Mesenchymal stem cell (in vitro differentiated cells and primary cell): ENCODE results near the gene DDX42.

Source experiments
- DNase-seq: peaks from one replicate; pipeline ENCODE4 v3.0.0-alpha.2; 2013
- H2AFZ ChIP-seq: one replicate; pipeline ENCODE4 v1.6.1; 2013; ENCODE audit warnings: low read depth, mild to moderate bottlenecking, control low read depth, inconsistent platforms, low read length, moderate library complexity
- H2AK5ac ChIP-seq: 2 replicates; pipeline ENCODE4 v1.6.1; 2013; ENCODE audit warnings: low read length, moderate library complexity, mild to moderate bottlenecking, inconsistent platforms; ENCODE audit not compliant: severe bottlenecking
- H2BK120ac ChIP-seq: one replicate; pipeline ENCODE4 v1.6.1; 2013; ENCODE audit warnings: low read depth, mild to moderate bottlenecking, inconsistent platforms, low read length, moderate library complexity
- H2BK12ac ChIP-seq, 2 experiments: one replicate each; pipeline ENCODE4 v1.6.1; 2013; ENCODE audit warnings: inconsistent platforms in 2 of 2, low read length in 2 of 2, mild to moderate bottlenecking in 2 of 2, moderate library complexity in 2 of 2, control low read depth in 1 of 2
- H2BK15ac ChIP-seq: one replicate; pipeline ENCODE4 v1.6.1; 2013; ENCODE audit warnings: mild to moderate bottlenecking, low read depth, inconsistent platforms; ENCODE audit not compliant: poor library complexity, severe bottlenecking
- H2BK5ac ChIP-seq: 2 replicates; pipeline ENCODE4 v1.6.1; 2013; ENCODE audit warnings: low read depth, mild to moderate bottlenecking, low read length, control low read depth, inconsistent platforms; ENCODE audit not compliant: poor library complexity, severe bottlenecking
- H3K14ac ChIP-seq, 2 experiments: one replicate each; pipeline ENCODE4 v1.6.1; 2013; ENCODE audit warnings: inconsistent platforms in 2 of 2, low read length in 2 of 2, control low read depth in 1 of 2, mild to moderate bottlenecking in 1 of 2, moderate library complexity in 1 of 2
- H3K18ac ChIP-seq, 2 experiments: one replicate each; pipeline ENCODE4 v1.6.1; 2013; ENCODE audit warnings: inconsistent platforms in 2 of 2, low read length in 2 of 2, control low read depth in 1 of 2, low read depth in 1 of 2, mild to moderate bottlenecking in 1 of 2
- H3K23ac ChIP-seq, 2 experiments: one replicate each; pipeline ENCODE4 v1.6.1; 2013; ENCODE audit warnings: inconsistent platforms in 2 of 2, low read length in 2 of 2, mild to moderate bottlenecking in 2 of 2, moderate library complexity in 2 of 2, control low read depth in 1 of 2
- H3K27ac ChIP-seq: 2 replicates; pipeline ENCODE4 v1.5.1; 2013; ENCODE audit warnings: mild to moderate bottlenecking, moderate library complexity, low read length, control low read depth, inconsistent platforms; ENCODE audit not compliant: poor library complexity, severe bottlenecking
- H3K27me3 ChIP-seq, 2 experiments: 2 replicates each; pipeline versions ENCODE4 v1.6.1 to v1.7.0; 2013; ENCODE audit warnings: low read length in 2 of 2, mild to moderate bottlenecking in 2 of 2, moderate library complexity in 2 of 2, control low read depth in 1 of 2, inconsistent platforms in 1 of 2; ENCODE audit not compliant: control insufficient read depth in 1 of 2, insufficient read depth in 1 of 2
- H3K36me3 ChIP-seq, 2 experiments: 2 replicates each; pipeline versions ENCODE4 v1.6.1 to v1.7.0; 2013; ENCODE audit warnings: low read length in 2 of 2, control low read depth in 1 of 2, inconsistent platforms in 1 of 2, low read depth in 1 of 2, mild to moderate bottlenecking in 1 of 2; ENCODE audit not compliant: insufficient read depth in 2 of 2, control insufficient read depth in 1 of 2
- H3K4ac ChIP-seq, 2 experiments: one replicate each; pipeline ENCODE4 v1.6.1; 2013; ENCODE audit warnings: inconsistent platforms in 2 of 2, low read length in 2 of 2, mild to moderate bottlenecking in 2 of 2, moderate library complexity in 2 of 2, control low read depth in 1 of 2, low read depth in 1 of 2
- H3K4me1 ChIP-seq: 2 replicates; pipeline ENCODE4 v1.6.1; 2013; ENCODE audit warnings: low read depth, low read length, control low read depth; ENCODE audit not compliant: control insufficient read depth, insufficient read depth
- H3K4me2 ChIP-seq: 2 replicates; pipeline ENCODE4 v1.6.1; 2013; ENCODE audit warnings: low read length, mild to moderate bottlenecking, inconsistent platforms; ENCODE audit not compliant: poor library complexity, severe bottlenecking
- H3K4me3 ChIP-seq, 2 experiments: 2 replicates each; pipeline versions ENCODE4 v1.5.1 to v1.7.0; 2013; ENCODE audit warnings: low read length in 2 of 2, mild to moderate bottlenecking in 2 of 2, control low read depth in 1 of 2, low read depth in 1 of 2; ENCODE audit not compliant: insufficient read depth in 1 of 2
- H3K79me1 ChIP-seq: replicated peaks from 2 replicates; pipeline ENCODE4 v1.6.1; 2013; ENCODE audit warnings: mild to moderate bottlenecking, control low read depth, low read length, inconsistent platforms; ENCODE audit not compliant: poor library complexity, severe bottlenecking
- H3K9ac ChIP-seq: 2 replicates; pipeline ENCODE4 v1.7.0; 2013; ENCODE audit warnings: mild to moderate bottlenecking, low read length, moderate library complexity
- H3K9me3 ChIP-seq: 2 replicates; pipeline ENCODE4 v1.7.0; 2013; ENCODE audit warnings: mild to moderate bottlenecking, low read length; ENCODE audit not compliant: control insufficient read depth
- H4K8ac ChIP-seq: one replicate; pipeline ENCODE4 v1.6.1; 2013; ENCODE audit warnings: inconsistent platforms, mild to moderate bottlenecking, low read length, moderate library complexity
- H4K91ac ChIP-seq: one replicate; pipeline ENCODE4 v1.6.1; 2013; ENCODE audit warnings: mild to moderate bottlenecking, low read length, inconsistent platforms
- WGBS: methylation state at CpG from one replicate; pipeline ENCODE4 v1.1.7; 2013; ENCODE audit warnings: mixed read lengths; 5-methylcytosine and 5-hydroxymethylcytosine counted together

The DDX42 gene

DNA sequence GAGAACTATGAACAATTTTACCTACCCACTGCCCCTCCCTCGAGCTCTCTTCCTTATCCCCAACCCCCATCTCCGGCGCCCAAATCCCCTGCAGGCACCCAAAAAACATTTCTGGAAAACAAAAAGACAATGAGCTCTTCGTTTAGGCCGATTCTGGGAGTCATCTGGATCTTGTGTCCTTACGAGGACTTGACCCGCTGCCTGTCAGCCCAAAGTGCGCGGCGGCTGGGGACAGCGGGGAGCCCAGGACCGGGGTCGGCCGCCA is 32.9 kb upstream of the DDX42 start:
- Histone ChIP-seq H3K23ac (peak overlapping the region in 1 of 2 experiments; percentile 89), H3K18ac (peak overlapping the region; percentile 89 to 96), H3K9me3 (no peaks in the 10 kb centered on the region), H2AFZ (peak overlapping the region; percentile 97), H3K4me3 (peak overlapping the region; percentile 90), H3K14ac (peak overlapping the region in 1 of 2 experiments; percentile 37), H3K27me3 (no peaks in the 10 kb centered on the region), H2AK5ac (no peak overlapping the region), H3K79me1 (peaks cover 6% of the 10 kb centered on the region), H2BK120ac (peak overlapping the region; percentile 79), H3K4ac (peak overlapping the region; percentile 19 to 46), H2BK12ac (no peak overlapping the region), H2BK15ac (peak overlapping the region; percentile 100), H2BK5ac (peak overlapping the region; percentile 84), H3K9ac (peak overlapping the region; percentile 96), H3K27ac (peak overlapping the region; percentile 88), H3K4me1 (peaks cover 5% of the 10 kb centered on the region), H3K4me2 (peak overlapping the region; percentile 60), H4K91ac (no peak overlapping the region), H3K36me3 (peaks cover 0 to 19% of the 10 kb centered on the region in 2 experiments), H4K8ac (peak overlapping the region; percentile 84)
- WGBS: 1% methylated on average over 14 of the region's 14 CpGs
- no peak for DNase-seq

GRCh38 chr17:63741408-63742173 is 32.4 kb upstream of the DDX42 start, which contains the start of gene STRADA:
Gene STRADA (minus strand): TSS chr17:63741799. CDS start chr17:63728369, 13,430 bp downstream.
- Histone ChIP-seq H3K27ac (peak within 1 kb of the TSS; percentile 88), H3K4me3 (peak within 1 kb of the TSS; percentile 90), H3K18ac (peak within 1 kb of the TSS; percentile 89 to 96), H2BK15ac (peak within 1 kb of the TSS; percentile 100), H3K79me1 (peaks cover 6% of the 10 kb centered on the region), H3K4me2 (peak within 1 kb of the TSS; percentile 84), H2BK5ac (peak within 1 kb of the TSS; percentile 84), H3K9me3 (no peaks in the 10 kb centered on the region), H3K36me3 (peaks cover 0 to 25% of the 10 kb centered on the region in 2 experiments), H3K23ac (peak within 1 kb of the TSS in 1 of 2 experiments; percentile 89), H4K8ac (peak within 1 kb of the TSS; percentile 84), H3K4me1 (peaks cover 5% of the 10 kb centered on the region), H3K9ac (peak within 1 kb of the TSS; percentile 96), H2AK5ac (no peak within 1 kb of the TSS), H4K91ac (no peak within 1 kb of the TSS), H3K4ac (peak within 1 kb of the TSS; percentile 46 to 73), H2BK120ac (peak within 1 kb of the TSS; percentile 79), H2AFZ (peak within 1 kb of the TSS; percentile 97), H3K14ac (peak within 1 kb of the TSS in 1 of 2 experiments; percentile 37), H3K27me3 (no peaks in the 10 kb centered on the region), H2BK12ac (no peak within 1 kb of the TSS)
- DNase-seq: peak; percentile 97
- 0% methylated on average over 53 of the region's 61 CpGs for WGBS

DNA sequence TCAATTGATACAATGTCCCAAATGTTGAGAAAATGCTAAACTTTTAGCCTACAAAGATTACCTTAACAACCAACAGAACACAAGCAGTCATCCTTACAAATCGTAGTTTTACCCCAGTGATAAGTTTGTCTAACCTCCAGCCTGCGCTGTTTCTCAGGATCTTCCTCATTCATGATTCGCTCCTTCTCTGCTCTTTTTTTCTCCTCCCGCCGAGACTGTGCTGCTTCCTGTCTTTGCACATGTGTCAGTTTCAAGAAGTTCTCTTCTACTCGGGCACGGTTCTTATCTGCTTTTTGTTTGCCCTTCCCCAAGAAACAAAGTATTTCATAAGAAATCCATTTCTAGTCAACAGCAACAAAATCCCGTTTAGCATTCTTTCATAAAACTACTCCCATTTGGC is 22.2 kb upstream of the DDX42 start:
- Histone ChIP-seq H4K91ac (no peak overlapping the region), H2BK120ac (no peak overlapping the region), H3K9me3 (no peaks in the 10 kb centered on the region), H3K27ac (no peak overlapping the region), H2AFZ (no peak overlapping the region), H2BK12ac (no peak overlapping the region), H2BK15ac (no peak overlapping the region), H3K4me3 (no peak overlapping the region), H3K4me2 (no peak overlapping the region), H2AK5ac (no peak overlapping the region), H3K27me3 (no peaks in the 10 kb centered on the region), H3K36me3 (peaks cover 31 to 89% of the 10 kb centered on the region in 2 experiments), H4K8ac (no peak overlapping the region), H2BK5ac (no peak overlapping the region), H3K4ac (no peak overlapping the region), H3K4me1 (no peaks in the 10 kb centered on the region), H3K14ac (no peak overlapping the region), H3K18ac (no peak overlapping the region), H3K79me1 (peaks cover 15% of the 10 kb centered on the region), H3K23ac (no peak overlapping the region), H3K9ac (no peak overlapping the region)
- 94% methylated on average over 8 of the region's 8 CpGs for WGBS
- DNase-seq: no peak

DNA sequence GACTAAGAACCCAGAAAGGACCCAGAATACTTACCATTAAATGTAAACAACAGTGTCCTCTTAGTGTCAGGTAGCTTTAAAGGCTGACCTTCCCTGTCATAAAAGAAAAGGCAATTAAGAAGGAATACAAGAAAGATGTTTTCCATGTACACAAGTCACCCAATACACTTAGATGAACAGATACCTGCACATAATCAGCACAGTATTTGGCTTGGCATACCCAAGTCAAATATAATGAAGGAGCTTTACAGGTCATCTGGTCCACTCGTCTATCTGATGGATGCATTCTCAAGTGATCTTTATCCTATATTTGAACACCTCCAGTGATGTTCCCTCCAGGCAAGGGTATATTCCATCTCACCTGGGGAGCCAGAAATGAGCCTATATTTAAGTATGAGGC is 21.3 kb upstream of the DDX42 start:
- no peaks in the 10 kb centered on the region for H3K4me1 ChIP-seq
- 91% methylated on average over 1 of the region's 1 CpG for WGBS
- H2BK12ac ChIP-seq: no peak overlapping the region

More for the DNA sequence above, 21.3 kb upstream of the DDX42 start:
- no peak for DNase-seq
- no peak overlapping the region for H3K27ac ChIP-seq
- H3K4me2 ChIP-seq: no peak overlapping the region
- H4K91ac ChIP-seq: no peak overlapping the region
- H3K14ac ChIP-seq: no peak overlapping the region
- no peak overlapping the region for H2AFZ ChIP-seq
- H2AK5ac ChIP-seq: no peak overlapping the region
- H3K27me3 ChIP-seq: no peaks in the 10 kb centered on the region
- no peak overlapping the region for H3K4ac ChIP-seq
- no peak overlapping the region for H3K4me3 ChIP-seq
- H2BK15ac ChIP-seq: no peak overlapping the region
- no peak overlapping the region for H2BK5ac ChIP-seq
- H3K23ac ChIP-seq: no peak overlapping the region
- no peaks in the 10 kb centered on the region for H3K9me3 ChIP-seq
- peaks cover 35 to 89% of the 10 kb centered on the region in 2 experiments for H3K36me3 ChIP-seq
- H3K18ac ChIP-seq: no peak overlapping the region
- peak overlapping the region; percentile 25 for H3K9ac ChIP-seq
- H4K8ac ChIP-seq: no peak overlapping the region
- H2BK120ac ChIP-seq: no peak overlapping the region
- H3K79me1 ChIP-seq: peaks cover 16% of the 10 kb centered on the region
